ENCODE measurements around the gene BMPR2.
"Not testable (repeated sequence)": the region's sequence is repeated elsewhere in the genome, so short reads cannot be mapped to it uniquely, and the experiment has no call there.

Gene BMPR2

DNA sequence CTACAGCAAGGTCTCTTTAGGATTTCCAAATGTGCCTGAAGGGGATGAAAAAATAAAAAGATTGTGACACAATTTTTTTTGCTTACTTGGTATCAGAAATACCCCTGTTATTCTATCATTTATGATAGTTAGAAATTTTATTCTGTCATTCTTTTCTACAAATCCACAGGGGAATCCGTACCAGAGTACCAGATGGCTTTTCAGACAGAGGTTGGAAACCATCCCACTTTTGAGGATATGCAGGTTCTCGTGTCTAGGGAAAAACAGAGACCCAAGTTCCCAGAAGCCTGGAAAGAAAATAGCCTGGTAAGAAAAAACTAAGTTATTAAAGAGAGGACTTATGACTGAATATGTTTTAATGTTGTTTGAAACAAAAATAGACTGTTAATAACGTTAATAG lies 166.0 kb downstream of the BMPR2 start:
- DNase-seq (ENCODE audit: low read depth) = no peak
- no peak for TF ChIP-seq CTCF (conservative IDR thresholded peaks at IDR 0.05; ENCODE audit: control insufficient read depth, insufficient read depth, low read depth, low read length)
- H3K4me3 ChIP-seq (ENCODE audit: control insufficient read depth, low read depth, low read length) = no peak overlapping the region

DNA sequence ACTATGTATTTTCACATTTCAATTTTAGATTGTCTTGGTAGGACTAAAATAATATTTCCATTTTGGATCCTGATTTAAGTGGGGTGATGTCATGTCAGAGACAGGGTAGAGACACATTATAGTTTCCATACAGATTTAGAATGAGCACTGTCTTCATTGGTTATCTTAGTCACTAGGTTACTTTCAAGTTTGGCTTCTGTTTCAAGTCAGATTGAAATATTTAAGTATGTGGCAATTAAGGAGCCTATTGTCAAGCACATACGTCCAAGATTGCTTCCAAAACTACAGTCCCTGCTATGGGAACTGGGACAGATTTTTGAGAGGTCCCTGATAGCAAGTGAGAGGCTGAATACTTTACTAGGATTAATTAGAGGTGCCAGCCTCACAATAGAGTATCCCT lies 169.4 kb downstream of the BMPR2 start:
- TF ChIP-seq CTCF (conservative IDR thresholded peaks at IDR 0.05; ENCODE audit: control insufficient read depth, insufficient read depth, low read depth, low read length) = no peak
- H3K4me3 ChIP-seq (ENCODE audit: control insufficient read depth, low read depth, low read length) = no peak overlapping the region
- peak; percentile 9 for DNase-seq (ENCODE audit: low read depth)

- no peak for DNase-seq (ENCODE audit: low read depth)
- no peak overlapping the region for H3K4me3 ChIP-seq (ENCODE audit: control insufficient read depth, low read depth, low read length)
- no peak for TF ChIP-seq CTCF (conservative IDR thresholded peaks at IDR 0.05; ENCODE audit: control insufficient read depth, insufficient read depth, low read depth, low read length)
These were observed 169.8 kb downstream of the BMPR2 start for GRCh38 chr2:202545931-202546330.

DNA sequence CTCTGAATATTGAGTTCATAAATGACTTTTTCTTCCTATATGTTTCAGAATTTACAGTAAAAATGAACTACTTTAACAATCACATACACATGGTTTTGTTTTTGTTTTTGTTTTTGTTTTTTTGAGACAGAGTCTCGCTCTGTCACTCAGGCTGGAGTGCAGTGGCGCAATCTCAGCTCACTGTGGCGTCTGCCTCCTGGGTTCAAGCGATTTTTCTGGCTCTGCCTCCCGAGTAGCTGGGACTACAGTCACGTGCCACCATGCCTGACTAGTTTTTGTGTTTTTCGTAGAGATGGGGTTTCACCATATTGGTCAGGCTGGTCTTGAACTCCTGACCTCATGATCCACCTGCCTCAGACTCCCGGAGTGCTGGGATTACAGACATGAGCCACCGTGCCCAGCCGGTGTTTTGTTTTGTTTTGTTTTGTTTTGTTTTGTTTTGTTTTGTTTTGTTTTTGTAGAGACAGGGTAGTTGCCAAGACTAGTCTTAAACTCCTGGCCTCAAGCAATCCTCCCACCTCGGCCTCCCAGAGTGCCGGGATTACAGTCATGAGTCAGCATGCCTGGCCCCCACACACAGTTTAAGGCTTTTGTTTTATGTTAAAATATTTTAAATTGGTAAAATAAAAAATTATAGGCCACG lies 170.5 kb downstream of the BMPR2 start:
- not testable (repeated sequence) for DNase-seq (ENCODE audit: low read depth)

GRCh38 chr2:202548240-202548639 lies 172.1 kb downstream of the BMPR2 start:
- TF ChIP-seq CTCF (conservative IDR thresholded peaks at IDR 0.05; ENCODE audit: control insufficient read depth, insufficient read depth, low read depth, low read length) = no peak
- H3K4me3 ChIP-seq (ENCODE audit: control insufficient read depth, low read depth, low read length) = no peak overlapping the region
- no peak for DNase-seq (ENCODE audit: low read depth)

More for the DNA sequence above, 170.5 kb downstream of the BMPR2 start:
- H3K4me3 ChIP-seq (ENCODE audit: control insufficient read depth, low read depth, low read length) = not testable (repeated sequence)

GRCh38 chr2:202551000-202551399 lies 174.9 kb downstream of the BMPR2 start:
- not testable (repeated sequence) for H3K4me3 ChIP-seq (ENCODE audit: control insufficient read depth, low read depth, low read length)
- peak; percentile 40 for DNase-seq (ENCODE audit: low read depth)

GRCh38 chr2:202555356-202555755 lies 179.2 kb downstream of the BMPR2 start:
- no peak overlapping the region for H3K4me3 ChIP-seq (ENCODE audit: control insufficient read depth, low read depth, low read length)
- no peak for DNase-seq (ENCODE audit: low read depth)
- no peak for TF ChIP-seq CTCF (conservative IDR thresholded peaks at IDR 0.05; ENCODE audit: control insufficient read depth, insufficient read depth, low read depth, low read length)

DNA sequence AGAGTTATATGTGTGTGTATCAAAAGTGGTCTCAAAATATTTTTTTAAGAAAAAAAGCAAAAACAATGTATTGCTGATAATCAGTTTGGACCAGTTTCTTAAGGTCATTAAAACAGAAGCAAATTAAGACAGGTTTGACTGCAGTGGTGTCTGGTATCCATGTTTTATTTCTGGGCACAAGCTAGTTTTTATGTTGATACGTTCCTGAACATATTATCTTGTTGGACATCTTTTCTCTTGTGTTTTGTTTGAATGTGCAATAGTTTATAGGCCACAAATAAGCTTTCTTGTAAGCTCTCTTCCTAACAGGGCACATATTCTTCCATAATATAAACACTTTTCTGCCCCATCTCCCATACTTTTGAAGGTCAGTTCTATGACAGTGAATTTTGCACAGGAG lies 184.1 kb downstream of the BMPR2 start:
- no peak for DNase-seq (ENCODE audit: low read depth)
- no peak overlapping the region for H3K4me3 ChIP-seq (ENCODE audit: control insufficient read depth, low read depth, low read length)
- TF ChIP-seq CTCF (conservative IDR thresholded peaks at IDR 0.05; ENCODE audit: control insufficient read depth, insufficient read depth, low read depth, low read length) = no peak
